MCF 10A (cell line): ENCODE data around the gene AFAP1L2. TPM values are rescaled to one million over a fixed set of nuclear protein-coding genes. Genes with fewer than 3 reads are reported as not detected.

ENCODE experiments used
- BruUV-seq: library from RNA; stranded (reverse); fragments of 400-500 nt; replicated peaks from 2 replicates; lab custom pipeline; 2021; lab: Mats Ljungman, UMichigan
- CTCF ChIA-PET: fragments of 300-600 bp; sonication (Branson Sonifier 250); formaldehyde crosslinking; extraction: SDS; loops from one replicate; lab custom pipeline; 2021; ENCODE audit warnings: antibody characterized with exemption, inconsistent platforms; lab: Yijun Ruan, JAX
- POLR2A ChIA-PET: fragments of 300-600, 350-650 bp; sonication (Branson Sonifier 250); formaldehyde crosslinking; extraction: SDS; loops from one replicate; lab custom pipeline; 2020; ENCODE audit warnings: antibody characterized with exemption, inconsistent platforms; lab: Yijun Ruan, JAX
- DNase-seq: peaks from one replicate; pipeline ENCODE4 v3.0.0-alpha.2; 2018; ENCODE audit not compliant: unreplicated experiment
- H3K27ac Mint-ChIP-seq: one replicate; pipeline ENCODE4 v1.8.0; 2022; ENCODE audit warnings: mild to moderate bottlenecking, low read depth, mixed read lengths; ENCODE audit not compliant: unreplicated experiment
- H3K27me3 Mint-ChIP-seq: one replicate; pipeline ENCODE4 v1.8.0; 2022; ENCODE audit warnings: mixed read lengths; ENCODE audit not compliant: insufficient read depth, unreplicated experiment
- H3K36me3 Mint-ChIP-seq: one replicate; pipeline ENCODE4 v1.8.0; 2022; ENCODE audit warnings: mild to moderate bottlenecking, moderate library complexity, mixed read lengths; ENCODE audit not compliant: insufficient read depth, unreplicated experiment
- H3K4me1 Mint-ChIP-seq: one replicate; pipeline ENCODE4 v1.8.0; 2022; ENCODE audit warnings: mixed read lengths; ENCODE audit not compliant: insufficient read depth, unreplicated experiment
- H3K4me3 Mint-ChIP-seq: one replicate; pipeline ENCODE4 v1.8.0; 2022; ENCODE audit warnings: mild to moderate bottlenecking, moderate library complexity, mixed read lengths; ENCODE audit not compliant: unreplicated experiment
- H3K9me3 Mint-ChIP-seq: one replicate; pipeline ENCODE4 v1.8.0; 2022; ENCODE audit warnings: mixed read lengths; ENCODE audit not compliant: unreplicated experiment
- intact Hi-C: fragments of 100-400 bp; cut with micrococcal nuclease; formaldehyde crosslinking; loops from 2 replicates; pipeline ENCODE4 v1.14.1; 2022
- total RNA-seq: library from RNA; stranded (reverse); gene quantifications from 2 replicates; pipeline ENCODE4 v1.2.3, GENCODE V29; 2022
- TF ChIP-seq, protein P1 (sequence below): fragments of 200-600 bp; IDR thresholded peaks from one replicate; pipeline ENCODE4 v1.8.0; 2022; ENCODE audit warnings: antibody characterized with exemption, mild to moderate bottlenecking; ENCODE audit not compliant: unreplicated experiment

The AFAP1L2 gene
- total RNA-seq, 1 experiment from 2014 or later, result 5.8 TPM

DNA sequence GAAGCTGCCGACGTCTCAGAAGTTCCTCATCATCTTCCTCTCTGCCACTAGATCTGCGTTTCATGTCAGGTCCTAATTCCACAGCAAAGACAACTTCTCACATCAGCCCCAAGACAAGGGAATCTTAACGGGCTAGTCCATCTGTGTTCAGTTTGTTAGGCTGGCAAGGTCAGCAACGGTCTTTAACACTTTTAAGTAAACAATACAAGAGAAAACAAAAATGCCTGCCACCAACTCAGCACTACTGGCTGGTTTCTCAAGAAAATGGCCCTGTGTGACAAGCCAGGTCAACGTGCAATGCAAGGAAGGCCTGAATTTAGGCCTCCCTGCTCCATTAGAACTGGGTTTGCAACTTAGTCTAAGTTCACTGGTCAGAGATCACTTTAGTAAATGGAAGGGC lies 41.0 kb upstream of the AFAP1L2 start:
- ChIA-PET POLR2A (no interaction called here), CTCF (interaction anchor here (0.8 kb wide), 1 partner anchor 698 kb away, joined by 4 read pairs; no protein-coding TSS in a partner anchor)
- BruUV-seq, result no TSS peak
- TF ChIP-seq, protein P1, sequence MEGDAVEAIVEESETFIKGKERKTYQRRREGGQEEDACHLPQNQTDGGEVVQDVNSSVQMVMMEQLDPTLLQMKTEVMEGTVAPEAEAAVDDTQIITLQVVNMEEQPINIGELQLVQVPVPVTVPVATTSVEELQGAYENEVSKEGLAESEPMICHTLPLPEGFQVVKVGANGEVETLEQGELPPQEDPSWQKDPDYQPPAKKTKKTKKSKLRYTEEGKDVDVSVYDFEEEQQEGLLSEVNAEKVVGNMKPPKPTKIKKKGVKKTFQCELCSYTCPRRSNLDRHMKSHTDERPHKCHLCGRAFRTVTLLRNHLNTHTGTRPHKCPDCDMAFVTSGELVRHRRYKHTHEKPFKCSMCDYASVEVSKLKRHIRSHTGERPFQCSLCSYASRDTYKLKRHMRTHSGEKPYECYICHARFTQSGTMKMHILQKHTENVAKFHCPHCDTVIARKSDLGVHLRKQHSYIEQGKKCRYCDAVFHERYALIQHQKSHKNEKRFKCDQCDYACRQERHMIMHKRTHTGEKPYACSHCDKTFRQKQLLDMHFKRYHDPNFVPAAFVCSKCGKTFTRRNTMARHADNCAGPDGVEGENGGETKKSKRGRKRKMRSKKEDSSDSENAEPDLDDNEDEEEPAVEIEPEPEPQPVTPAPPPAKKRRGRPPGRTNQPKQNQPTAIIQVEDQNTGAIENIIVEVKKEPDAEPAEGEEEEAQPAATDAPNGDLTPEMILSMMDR, result no peak
- Mint-ChIP-seq H3K4me3 (no peak overlapping the region), H3K9me3 (no peaks in the 10 kb centered on the region), H3K36me3 (peaks cover 43% of the 10 kb centered on the region), H3K4me1 (no peaks in the 10 kb centered on the region), H3K27me3 (no peaks in the 10 kb centered on the region), H3K27ac (peak overlapping the region; percentile 5)
- no peak for DNase-seq
- intact Hi-C loops, result no loop called here

DNA sequence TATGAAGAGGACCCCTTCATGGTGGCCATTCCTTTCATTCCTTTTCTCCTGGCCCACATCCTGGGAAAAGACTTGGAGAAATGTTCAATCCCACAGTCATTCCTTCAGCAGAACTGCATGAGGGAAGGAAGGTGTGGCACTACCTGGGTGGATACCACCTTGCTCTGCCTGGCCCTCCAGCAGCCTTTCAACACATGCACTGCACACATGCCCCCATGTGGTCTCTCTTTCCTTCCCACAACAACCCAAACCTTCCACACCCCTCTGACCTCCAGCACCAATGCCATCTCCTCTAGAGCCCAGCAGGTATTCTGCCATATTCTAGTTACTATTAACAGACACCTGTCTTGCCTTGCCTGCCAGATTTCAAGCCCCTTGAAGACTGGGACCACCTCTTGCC lies 40.5 kb upstream of the AFAP1L2 start:
- POLR2A ChIA-PET, result no interaction called here

DNA sequence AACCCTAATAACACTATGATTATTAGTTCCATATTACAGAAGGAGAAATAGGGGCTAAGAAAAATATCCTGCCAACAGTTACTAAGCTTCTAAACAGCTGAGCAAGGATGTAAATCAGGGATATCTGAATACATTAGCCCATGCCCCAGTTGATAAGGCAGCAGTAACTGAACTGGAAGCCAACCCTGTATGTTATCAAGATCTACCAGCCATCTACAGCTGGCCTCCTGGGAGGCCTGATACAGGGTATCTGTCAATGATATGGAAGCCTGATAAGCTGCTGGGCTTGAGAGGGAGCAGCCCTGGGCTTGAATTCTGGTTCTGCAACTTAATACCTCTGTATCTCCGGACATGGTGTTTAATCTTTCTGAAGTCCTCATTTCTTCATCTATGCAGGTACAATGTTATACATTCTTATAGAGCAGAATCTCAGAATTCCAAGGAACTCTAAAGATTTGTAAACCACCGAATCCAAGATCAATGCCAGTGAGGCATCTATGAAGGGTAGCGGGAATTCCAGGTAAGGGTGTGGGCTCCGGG lies 37.9 kb upstream of the AFAP1L2 start:
- no TSS peak for BruUV-seq
- TF ChIP-seq, protein P1, result no peak
- intact Hi-C loops, result no loop called here
- no peak overlapping the region for H3K4me3 Mint-ChIP-seq
- H3K4me1 Mint-ChIP-seq, result no peaks in the 10 kb centered on the region
- no peaks in the 10 kb centered on the region for H3K27me3 Mint-ChIP-seq
- H3K9me3 Mint-ChIP-seq, result no peaks in the 10 kb centered on the region
- H3K27ac Mint-ChIP-seq, result no peak overlapping the region
- CTCF ChIA-PET, result interaction anchor here (1.0 kb wide), 1 partner anchor 139 kb away, joined by 3 read pairs; no protein-coding TSS in a partner anchor
- peaks cover 66% of the 10 kb centered on the region for H3K36me3 Mint-ChIP-seq
- DNase-seq, result no peak
- POLR2A ChIA-PET, result no interaction called here

More for the DNA sequence above, 40.5 kb upstream of the AFAP1L2 start:
- no peaks in the 10 kb centered on the region for H3K9me3 Mint-ChIP-seq
- intact Hi-C loops, result no loop called here
- no peaks in the 10 kb centered on the region for H3K4me1 Mint-ChIP-seq
- TF ChIP-seq, protein P1, result no peak
- peaks cover 47% of the 10 kb centered on the region for H3K36me3 Mint-ChIP-seq
- H3K27me3 Mint-ChIP-seq, result no peaks in the 10 kb centered on the region
- DNase-seq, result no peak
- no TSS peak for BruUV-seq
- CTCF ChIA-PET, result interaction anchor here (0.6 to 0.8 kb wide), 2 partner anchors 377 to 698 kb away, joined by 3 to 4 read pairs; no protein-coding TSS in a partner anchor
- H3K4me3 Mint-ChIP-seq, result no peak overlapping the region
- H3K27ac Mint-ChIP-seq, result peak overlapping the region; percentile 5

DNA sequence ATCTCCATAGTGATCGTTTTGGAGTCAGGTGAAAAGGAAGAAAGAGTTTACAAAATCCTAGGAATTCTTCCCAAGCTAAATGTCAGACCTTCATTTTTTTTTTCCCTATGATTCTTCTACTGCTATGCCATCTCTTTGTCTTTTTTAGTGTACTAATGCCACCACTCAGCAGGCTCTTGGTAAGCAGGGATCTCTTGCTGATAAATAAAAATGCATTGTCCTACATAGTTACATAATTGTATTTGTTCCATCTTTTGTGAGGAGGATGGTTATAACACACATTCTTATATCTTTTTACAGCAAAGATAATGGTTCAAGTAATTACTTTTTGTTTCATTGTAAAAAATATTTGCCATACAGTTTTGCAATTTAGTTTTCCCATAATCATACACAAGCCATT lies 36.8 kb upstream of the AFAP1L2 start:
- intact Hi-C loops, result no loop called here
- no TSS peak for BruUV-seq
- Mint-ChIP-seq H3K4me1 (no peaks in the 10 kb centered on the region), H3K27me3 (no peaks in the 10 kb centered on the region), H3K27ac (no peak overlapping the region), H3K4me3 (no peak overlapping the region), H3K36me3 (peaks cover 75% of the 10 kb centered on the region), H3K9me3 (no peaks in the 10 kb centered on the region)
- DNase-seq, result no peak
- ChIA-PET POLR2A (no interaction called here), CTCF (interaction anchor here (1.0 to 12.6 kb wide), 2 partner anchors 28 to 137 kb away, joined by 3 to 146 read pairs; no protein-coding TSS in a partner anchor)
- TF ChIP-seq, protein P1, result no peak
